Activated CD8-positive, alpha-beta memory T cell treated with anti-CD3 and anti-CD28 coated beads, Interleukin-2, amount 10 ng/mL, durations not matched to agents 7 days and 5 days (primary cell): ENCODE data around the gene NEGR1. TPM values are rescaled to one million over a fixed set of nuclear protein-coding genes. Genes with fewer than 3 reads are reported as not detected.

Source experiments
- ATAC-seq: fragments of 150-1000 bp; cut with Tn5 transposase; one replicate; pipeline ENCODE4 v1.10.0; 2021; ENCODE audit warnings: moderate library complexity
- CTCF ChIA-PET: fragments of 350-600 bp; sonication (Branson Sonifier 250); formaldehyde crosslinking; loops from one replicate; lab custom pipeline; 2021; ENCODE audit warnings: antibody characterized with exemption; lab: Charles Lee
- DNase-seq: peaks from one replicate; pipeline ENCODE4 v3.0.0-alpha.2; 2020
- H3K27ac Mint-ChIP-seq: one replicate; pipeline ENCODE4 v1.8.0; 2021; ENCODE audit warnings: mild to moderate bottlenecking, mixed read lengths
- H3K27me3 Mint-ChIP-seq: one replicate; pipeline ENCODE4 v1.8.0; 2021; ENCODE audit warnings: mixed read lengths
- H3K36me3 Mint-ChIP-seq: one replicate; pipeline ENCODE4 v1.8.0; 2021; ENCODE audit warnings: mild to moderate bottlenecking, mixed read lengths
- H3K4me1 Mint-ChIP-seq: one replicate; pipeline ENCODE4 v1.8.0; 2021; ENCODE audit warnings: mixed read lengths
- H3K4me3 Mint-ChIP-seq: one replicate; pipeline ENCODE4 v1.8.0; 2021; ENCODE audit warnings: mild to moderate bottlenecking, moderate library complexity, mixed read lengths
- H3K9me3 Mint-ChIP-seq: one replicate; pipeline ENCODE4 v1.8.0; 2022; ENCODE audit warnings: low read depth, mixed read lengths
- total RNA-seq, 2 experiments: library from RNA; stranded (reverse); gene quantifications; one replicate each; pipeline ENCODE4 v1.2.3, GENCODE V29; 2021

Gene NEGR1
- total RNA-seq, 2 experiments from 2014 or later, result not detected

DNA sequence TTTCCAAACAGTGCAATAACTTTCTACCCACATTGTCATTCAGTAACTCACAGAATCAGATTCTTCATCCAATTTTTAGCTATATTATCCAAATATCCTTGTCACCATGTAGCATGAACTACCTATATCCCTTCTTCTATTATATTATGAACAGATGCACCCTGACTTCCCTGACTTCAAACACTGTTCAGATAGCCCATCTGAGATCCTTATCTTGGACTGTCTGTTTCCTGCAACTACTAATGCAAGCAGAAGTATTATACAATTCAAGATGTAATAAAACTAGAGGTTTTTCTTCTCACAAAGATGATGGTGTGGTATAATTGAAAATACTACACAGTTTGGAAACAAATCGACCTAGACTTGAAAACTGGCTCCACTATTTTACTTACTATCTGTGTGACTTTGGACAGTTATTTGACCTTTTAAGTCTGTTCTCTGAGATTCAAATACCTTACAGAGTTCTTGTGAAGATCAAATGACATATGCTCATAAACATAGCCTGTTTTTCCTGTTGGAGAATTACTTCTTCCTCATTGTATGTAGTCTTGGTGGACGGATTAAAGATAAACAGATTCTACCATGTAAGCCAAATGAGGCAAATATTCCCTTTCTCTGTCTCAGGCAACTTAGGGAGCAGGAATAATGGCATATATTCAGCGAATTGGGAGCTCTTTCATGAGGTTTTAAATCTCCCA, 793.6 kb downstream of the NEGR1 start:
- ATAC-seq, result no peak
- Mint-ChIP-seq H3K27me3 (no peaks in the 10 kb centered on the region), H3K4me1 (no peaks in the 10 kb centered on the region), H3K27ac (no peak overlapping the region), H3K4me3 (no peak overlapping the region), H3K36me3 (no peaks in the 10 kb centered on the region), H3K9me3 (peaks cover under 1% of the 10 kb centered on the region)
- no peak for DNase-seq
- CTCF ChIA-PET, result no interaction called here

DNA sequence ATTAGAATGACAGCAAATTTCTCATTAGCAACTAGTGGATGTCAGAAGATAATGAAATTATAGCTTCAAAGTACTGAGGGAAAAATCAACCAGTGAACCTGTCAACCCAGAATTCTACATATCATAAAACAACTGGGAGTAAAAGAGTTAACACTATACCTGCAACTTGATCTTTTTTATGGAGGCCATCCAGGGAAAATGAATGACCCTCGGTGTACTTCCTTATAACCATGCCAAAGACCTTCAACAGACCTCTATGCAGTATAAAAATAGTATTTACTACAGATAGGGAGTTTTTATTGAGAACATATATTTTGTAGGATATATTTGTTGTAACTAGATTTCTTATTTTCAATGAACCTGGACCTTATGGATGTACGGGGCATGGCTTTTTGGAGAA, 809.0 kb downstream of the NEGR1 start:
- ATAC-seq (no peak), DNase-seq (no peak)
- CTCF ChIA-PET, result no interaction called here
- no peaks in the 10 kb centered on the region for H3K36me3 Mint-ChIP-seq
- H3K4me1 Mint-ChIP-seq, result no peaks in the 10 kb centered on the region
- no peak overlapping the region for H3K27ac Mint-ChIP-seq
- H3K4me3 Mint-ChIP-seq, result no peak overlapping the region
- peaks cover 3% of the 10 kb centered on the region for H3K9me3 Mint-ChIP-seq
- no peaks in the 10 kb centered on the region for H3K27me3 Mint-ChIP-seq

DNA sequence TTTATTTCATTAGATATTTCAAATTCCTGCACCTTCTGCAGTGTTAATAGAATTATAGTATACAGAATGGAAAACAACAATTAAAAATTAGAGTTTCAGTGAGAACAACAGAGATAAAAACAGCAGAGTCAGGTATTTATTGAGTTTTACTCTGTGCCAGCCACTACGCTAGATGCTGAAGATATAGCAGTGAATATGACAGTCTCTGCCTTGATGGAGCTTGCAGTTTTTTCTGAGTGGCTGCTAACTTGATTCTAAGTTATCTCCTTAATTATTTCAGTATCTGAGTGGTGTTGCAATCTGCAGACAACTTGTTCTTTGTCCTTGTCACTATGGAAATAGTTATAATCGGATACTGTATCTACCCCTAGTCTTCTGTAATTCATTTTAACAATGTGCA, 817.2 kb downstream of the NEGR1 start:
- Mint-ChIP-seq H3K4me3 (no peak overlapping the region), H3K27ac (no peak overlapping the region), H3K27me3 (no peaks in the 10 kb centered on the region), H3K4me1 (no peaks in the 10 kb centered on the region), H3K36me3 (no peaks in the 10 kb centered on the region), H3K9me3 (peaks cover 2% of the 10 kb centered on the region)
- DNase-seq (no peak), ATAC-seq (no peak)
- CTCF ChIA-PET, result no interaction called here

DNA sequence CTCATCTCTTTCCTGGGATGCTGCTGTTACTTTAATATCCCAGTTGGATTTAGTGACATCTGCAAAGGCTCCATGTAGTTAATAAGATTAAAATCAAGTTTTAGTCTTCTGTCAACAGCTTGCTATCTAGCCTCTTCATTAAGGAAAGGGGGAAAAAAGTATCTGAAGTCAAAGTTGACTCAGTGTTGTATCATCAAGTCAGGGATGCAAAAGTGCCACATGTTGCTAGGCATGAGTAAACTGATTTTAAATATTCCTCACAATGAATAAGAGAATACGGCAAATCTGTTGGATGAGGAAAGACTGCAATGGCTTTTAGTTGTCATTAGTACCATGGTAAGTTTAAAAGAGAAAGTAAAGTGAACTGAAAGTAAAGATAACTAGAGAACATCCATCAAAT, 818.3 kb downstream of the NEGR1 start:
- H3K36me3 Mint-ChIP-seq, result no peaks in the 10 kb centered on the region

DNA sequence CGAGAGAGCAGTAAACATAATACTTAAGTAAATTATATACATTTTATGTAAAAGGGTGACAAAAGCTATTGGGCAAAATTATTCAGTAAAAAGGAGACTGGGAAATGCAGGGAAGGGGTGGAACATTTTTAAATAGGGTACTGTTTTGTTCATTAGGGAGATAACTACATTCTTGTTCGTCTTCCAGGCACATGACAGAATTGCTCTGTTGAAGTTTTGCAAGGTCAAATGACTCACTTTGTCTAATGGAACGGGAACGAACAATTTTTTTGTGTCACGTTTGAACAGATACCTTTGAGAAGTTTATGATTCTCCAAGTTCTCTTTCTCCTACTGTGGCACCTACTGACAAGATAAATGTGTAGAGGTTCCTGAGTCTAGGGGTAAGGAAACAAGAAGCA, 819.2 kb downstream of the NEGR1 start:
- CTCF ChIA-PET, result no interaction called here
- Mint-ChIP-seq H3K9me3 (peaks cover 6% of the 10 kb centered on the region), H3K27ac (no peak overlapping the region), H3K27me3 (no peaks in the 10 kb centered on the region), H3K4me3 (no peak overlapping the region), H3K4me1 (no peaks in the 10 kb centered on the region), H3K36me3 (no peaks in the 10 kb centered on the region)
- DNase-seq (no peak), ATAC-seq (no peak)

More for the DNA sequence above, 818.3 kb downstream of the NEGR1 start:
- CTCF ChIA-PET, result no interaction called here
- ATAC-seq (no peak), DNase-seq (no peak)
- H3K27ac Mint-ChIP-seq, result no peak overlapping the region
- no peak overlapping the region for H3K4me3 Mint-ChIP-seq
- no peaks in the 10 kb centered on the region for H3K27me3 Mint-ChIP-seq
- H3K9me3 Mint-ChIP-seq, result peaks cover 6% of the 10 kb centered on the region
- H3K4me1 Mint-ChIP-seq, result no peaks in the 10 kb centered on the region

DNA sequence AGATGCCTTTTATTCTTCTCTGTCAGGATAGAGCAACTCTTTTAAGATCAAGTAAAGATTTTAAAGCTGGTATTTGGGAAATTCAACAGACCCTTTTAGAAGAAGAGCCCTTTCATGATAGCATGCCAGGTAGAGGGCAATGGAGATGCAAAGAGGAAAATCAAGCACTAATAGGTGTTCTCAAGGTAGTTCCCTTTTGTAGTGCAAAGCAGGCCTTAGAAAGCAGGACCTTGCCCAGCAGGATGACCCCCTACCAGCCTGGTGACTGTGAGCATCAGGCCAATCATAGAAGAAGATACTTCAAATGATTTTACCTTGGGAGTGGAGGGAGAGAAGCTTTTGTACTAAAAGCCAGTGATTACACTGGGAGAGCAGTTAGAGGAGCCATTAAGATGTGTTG, 820.1 kb downstream of the NEGR1 start:
- no peak overlapping the region for H3K4me3 Mint-ChIP-seq
- no peak for DNase-seq
- H3K27me3 Mint-ChIP-seq, result no peaks in the 10 kb centered on the region
- no peak for ATAC-seq
- H3K27ac Mint-ChIP-seq, result no peak overlapping the region
- H3K36me3 Mint-ChIP-seq, result no peaks in the 10 kb centered on the region
- peaks cover 6% of the 10 kb centered on the region for H3K9me3 Mint-ChIP-seq
- CTCF ChIA-PET, result no interaction called here
- no peaks in the 10 kb centered on the region for H3K4me1 Mint-ChIP-seq

DNA sequence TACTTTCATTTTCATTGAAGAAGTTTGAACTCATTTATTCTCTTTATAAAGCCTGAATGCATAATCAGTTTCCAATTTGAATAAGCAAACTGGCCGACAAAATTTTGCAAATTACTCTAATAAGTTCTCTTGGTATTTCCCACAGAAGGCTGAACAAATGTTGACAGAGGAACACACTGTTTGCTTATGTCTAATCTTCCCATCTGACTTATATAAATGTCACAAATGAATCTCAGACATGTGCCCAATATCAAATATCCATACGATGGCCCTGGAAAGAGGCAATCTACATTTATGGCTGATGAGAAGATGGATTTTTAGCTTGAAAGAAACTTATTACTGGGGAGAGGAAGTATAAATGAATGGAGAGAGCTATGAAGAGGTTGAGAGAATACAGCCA, 820.9 kb downstream of the NEGR1 start:
- DNase-seq, result no peak
- CTCF ChIA-PET, result no interaction called here
- no peaks in the 10 kb centered on the region for H3K27me3 Mint-ChIP-seq
- H3K4me1 Mint-ChIP-seq, result no peaks in the 10 kb centered on the region
- H3K27ac Mint-ChIP-seq, result no peak overlapping the region
- ATAC-seq, result no peak
- no peak overlapping the region for H3K4me3 Mint-ChIP-seq
- H3K9me3 Mint-ChIP-seq, result peaks cover 7% of the 10 kb centered on the region
- H3K36me3 Mint-ChIP-seq, result no peaks in the 10 kb centered on the region

DNA sequence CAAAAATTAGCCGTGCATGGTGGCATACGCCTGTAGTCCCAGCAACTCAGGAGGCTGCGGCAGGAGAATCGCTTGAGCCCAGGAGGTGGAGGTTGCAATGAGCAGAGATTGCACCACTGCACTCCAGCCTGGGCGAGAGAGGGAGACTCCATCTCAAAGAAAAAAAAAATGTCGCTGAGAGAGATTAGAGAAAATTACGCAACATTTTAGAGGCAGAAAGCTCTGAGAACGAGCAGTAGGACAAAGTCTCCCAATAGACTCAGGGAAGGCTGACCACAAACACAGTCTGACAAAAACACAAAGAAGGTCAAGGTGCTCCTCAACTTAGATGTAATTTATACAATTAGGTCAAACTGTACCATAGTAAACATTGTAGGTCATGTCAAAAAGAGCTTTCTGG, 833.9 kb downstream of the NEGR1 start:
- CTCF ChIA-PET, result no interaction called here
- no peaks in the 10 kb centered on the region for H3K36me3 Mint-ChIP-seq

DNA sequence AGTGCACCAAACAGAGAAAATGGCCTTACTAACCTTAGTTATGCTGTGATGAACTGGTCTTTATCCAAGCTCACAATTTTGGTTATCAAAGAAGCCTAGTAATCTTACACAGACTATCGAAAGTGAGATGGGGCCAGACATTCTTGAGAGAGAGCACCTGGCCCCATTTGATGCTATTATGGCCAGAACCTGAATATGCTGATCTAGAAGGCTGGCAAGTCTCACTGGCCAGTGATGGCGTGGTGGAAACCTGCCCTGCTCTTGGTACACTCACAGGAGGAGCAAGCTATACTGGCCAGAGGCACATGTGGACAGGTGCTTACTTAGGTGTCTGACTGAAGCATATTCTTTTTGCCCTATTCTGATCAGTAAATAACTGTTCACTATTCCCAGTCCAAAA, 843.7 kb downstream of the NEGR1 start:
- no peaks in the 10 kb centered on the region for H3K4me1 Mint-ChIP-seq
- H3K27ac Mint-ChIP-seq, result no peak overlapping the region
- CTCF ChIA-PET, result no interaction called here
- no peaks in the 10 kb centered on the region for H3K27me3 Mint-ChIP-seq
- H3K9me3 Mint-ChIP-seq, result no peaks in the 10 kb centered on the region
- H3K36me3 Mint-ChIP-seq, result no peaks in the 10 kb centered on the region
- H3K4me3 Mint-ChIP-seq, result no peak overlapping the region
- ATAC-seq (no peak), DNase-seq (no peak)

More for the DNA sequence above, 833.9 kb downstream of the NEGR1 start:
- Mint-ChIP-seq H3K9me3 (peaks cover 5% of the 10 kb centered on the region), H3K4me1 (no peaks in the 10 kb centered on the region), H3K27ac (no peak overlapping the region), H3K4me3 (no peak overlapping the region), H3K27me3 (no peaks in the 10 kb centered on the region)
- no peak for DNase-seq
- no peak for ATAC-seq

DNA sequence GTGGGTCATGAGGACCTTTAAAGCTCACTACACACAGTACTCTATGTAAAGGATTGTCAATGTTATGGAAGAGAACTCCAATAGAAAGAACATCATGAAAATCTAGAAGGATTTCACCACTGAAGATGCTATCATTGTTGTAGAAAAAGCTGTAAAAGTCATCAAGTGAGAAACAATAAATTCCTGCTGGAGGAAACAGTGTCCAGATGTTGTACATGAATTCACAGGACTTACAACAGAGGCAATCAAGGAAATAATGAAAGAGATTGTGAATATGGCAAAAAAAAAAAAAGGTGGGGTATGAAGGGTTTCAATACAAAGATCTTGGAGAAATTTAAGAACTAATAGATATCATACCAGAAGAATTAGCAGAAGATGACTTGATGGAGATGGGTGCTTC, 846.4 kb downstream of the NEGR1 start:
- CTCF ChIA-PET, result no interaction called here
- Mint-ChIP-seq H3K9me3 (peaks cover 3% of the 10 kb centered on the region), H3K4me3 (no peak overlapping the region), H3K36me3 (no peaks in the 10 kb centered on the region), H3K27me3 (no peaks in the 10 kb centered on the region), H3K4me1 (no peaks in the 10 kb centered on the region), H3K27ac (no peak overlapping the region)
- ATAC-seq, result no peak
- DNase-seq, result no peak

DNA sequence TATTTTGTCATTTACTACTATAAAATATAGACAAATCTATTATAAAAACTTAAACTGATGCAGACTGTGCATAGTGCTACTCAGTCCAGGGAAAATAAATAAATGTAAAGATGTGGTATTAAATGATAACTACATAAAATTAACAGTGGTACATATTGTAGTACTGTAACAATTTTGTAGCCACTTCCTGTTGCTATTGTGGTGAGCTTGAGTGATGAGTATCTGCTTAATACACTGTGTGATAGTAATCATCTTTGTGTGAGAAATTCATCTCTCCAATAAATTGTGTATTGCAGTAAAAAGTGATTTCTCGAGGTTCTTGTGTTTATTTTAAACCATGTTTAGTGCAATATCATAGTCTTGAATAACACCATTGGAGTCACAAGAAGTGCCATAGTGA, 848.1 kb downstream of the NEGR1 start:
- CTCF ChIA-PET, result no interaction called here
- H3K9me3 Mint-ChIP-seq, result peaks cover 3% of the 10 kb centered on the region

DNA sequence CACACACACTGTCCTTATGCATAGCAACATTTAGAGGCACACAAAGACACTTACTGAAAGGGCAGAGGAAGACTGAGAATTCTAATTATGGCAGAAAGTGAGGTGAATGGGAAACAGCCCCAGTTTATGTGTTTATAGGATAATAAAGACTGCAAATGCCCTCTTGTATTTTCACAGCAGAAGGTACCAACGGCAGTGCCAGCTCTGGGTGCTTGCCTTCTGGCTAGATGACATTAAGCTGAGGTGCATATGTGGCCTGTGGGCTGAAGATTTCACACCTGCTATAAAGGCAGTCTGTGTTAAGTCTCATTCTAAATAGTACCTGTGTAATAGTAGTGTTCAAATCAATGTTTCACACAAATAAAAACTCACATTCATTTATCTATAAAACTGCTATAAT, 854.3 kb downstream of the NEGR1 start:
- Mint-ChIP-seq H3K4me1 (no peaks in the 10 kb centered on the region), H3K4me3 (no peak overlapping the region), H3K9me3 (no peaks in the 10 kb centered on the region), H3K27ac (no peak overlapping the region), H3K27me3 (no peaks in the 10 kb centered on the region), H3K36me3 (no peaks in the 10 kb centered on the region)
- no peak for DNase-seq
- no peak for ATAC-seq
- CTCF ChIA-PET, result no interaction called here

More for the DNA sequence above, 848.1 kb downstream of the NEGR1 start:
- H3K27ac Mint-ChIP-seq, result no peak overlapping the region
- H3K4me3 Mint-ChIP-seq, result no peak overlapping the region
- H3K36me3 Mint-ChIP-seq, result no peaks in the 10 kb centered on the region
- no peaks in the 10 kb centered on the region for H3K27me3 Mint-ChIP-seq
- ATAC-seq (no peak), DNase-seq (no peak)
- no peaks in the 10 kb centered on the region for H3K4me1 Mint-ChIP-seq

DNA sequence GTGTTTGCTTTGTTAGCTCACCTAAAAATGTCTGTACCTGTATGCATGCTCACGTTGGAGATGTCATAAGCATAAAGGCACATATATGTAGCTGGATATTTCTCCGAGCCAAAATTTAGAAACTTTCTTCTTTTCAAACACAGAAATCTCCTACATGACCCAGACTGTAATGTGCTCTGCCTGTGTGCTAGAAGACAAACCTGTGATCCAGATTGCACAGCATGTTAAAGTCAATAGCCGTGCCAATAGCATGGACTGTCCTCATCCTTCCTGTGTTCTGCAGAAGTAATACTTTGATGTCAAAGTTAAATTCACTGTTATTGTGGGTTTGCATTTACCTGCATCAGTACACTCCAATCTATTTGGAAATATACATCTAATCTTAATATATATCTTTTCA, 855.3 kb downstream of the NEGR1 start:
- Mint-ChIP-seq H3K9me3 (no peaks in the 10 kb centered on the region), H3K36me3 (no peaks in the 10 kb centered on the region), H3K4me1 (no peaks in the 10 kb centered on the region), H3K4me3 (no peak overlapping the region), H3K27me3 (no peaks in the 10 kb centered on the region), H3K27ac (no peak overlapping the region)
- no peak for ATAC-seq
- CTCF ChIA-PET, result no interaction called here
- no peak for DNase-seq

DNA sequence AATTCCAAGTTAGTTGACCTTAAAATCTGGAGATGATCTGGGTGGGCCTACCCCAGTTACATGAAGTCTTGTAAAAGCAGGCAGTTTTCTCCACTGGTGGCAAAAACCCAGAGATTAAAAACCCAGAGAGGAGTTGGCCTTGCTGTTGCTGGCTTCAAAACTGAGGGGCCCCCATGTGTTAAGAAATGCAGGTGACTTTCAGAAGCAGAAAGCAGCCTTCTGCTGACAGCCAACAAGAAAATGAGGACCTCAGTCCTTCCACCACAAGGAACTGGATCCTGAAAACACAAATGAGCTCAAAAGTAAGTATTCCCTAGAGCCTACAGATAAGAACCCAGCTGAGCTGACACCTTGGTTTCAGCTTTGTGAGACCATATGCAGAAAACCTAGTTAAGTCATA, 857.8 kb downstream of the NEGR1 start:
- DNase-seq (no peak), ATAC-seq (no peak)

DNA sequence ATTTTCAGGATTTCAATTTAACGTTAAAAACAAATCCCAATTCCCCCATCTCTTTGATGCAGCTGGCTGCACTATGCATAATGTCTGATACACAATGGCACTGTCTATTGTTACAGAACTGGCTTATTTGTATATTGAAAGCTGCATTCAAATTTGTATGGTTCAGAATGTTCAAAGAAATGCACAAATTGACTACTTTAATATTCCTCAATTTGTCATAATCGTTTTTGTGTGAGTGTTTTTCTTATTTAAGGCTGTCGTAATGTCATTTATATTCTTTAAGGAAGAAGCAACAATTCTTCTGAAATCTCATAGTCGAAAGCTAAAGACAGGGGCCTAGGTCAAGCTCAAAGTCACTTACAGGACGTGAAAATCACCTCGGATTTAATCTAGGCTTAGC, 860.1 kb downstream of the NEGR1 start:
- no peak overlapping the region for H3K4me3 Mint-ChIP-seq
- no peaks in the 10 kb centered on the region for H3K36me3 Mint-ChIP-seq
- H3K27ac Mint-ChIP-seq, result no peak overlapping the region
- ATAC-seq (no peak), DNase-seq (no peak)
- H3K4me1 Mint-ChIP-seq, result no peaks in the 10 kb centered on the region
- H3K9me3 Mint-ChIP-seq, result no peaks in the 10 kb centered on the region
- CTCF ChIA-PET, result no interaction called here
- H3K27me3 Mint-ChIP-seq, result no peaks in the 10 kb centered on the region

More for the DNA sequence above, 857.8 kb downstream of the NEGR1 start:
- Mint-ChIP-seq H3K36me3 (no peaks in the 10 kb centered on the region), H3K27me3 (no peaks in the 10 kb centered on the region), H3K9me3 (no peaks in the 10 kb centered on the region), H3K27ac (no peak overlapping the region), H3K4me1 (no peaks in the 10 kb centered on the region), H3K4me3 (no peak overlapping the region)
- CTCF ChIA-PET, result no interaction called here
